HG03378 (cell line): ENCODE measurements around the gene VPS35L.

Source experiments
- ATAC-seq: cut with Tn5 transposase; IDR thresholded peaks from one replicate; pipeline ENCODE4 v1.9.1; 2021; ENCODE audit warnings: mild to moderate bottlenecking, moderate library complexity; ENCODE audit not compliant: unreplicated experiment

VPS35L gene

GRCh38 chr16:19689342-19689741 lies 133.8 kb downstream of the VPS35L start:
- no peak for ATAC-seq

GRCh38 chr16:19690196-19690595 lies 134.7 kb downstream of the VPS35L start:
- ATAC-seq: no peak

DNA sequence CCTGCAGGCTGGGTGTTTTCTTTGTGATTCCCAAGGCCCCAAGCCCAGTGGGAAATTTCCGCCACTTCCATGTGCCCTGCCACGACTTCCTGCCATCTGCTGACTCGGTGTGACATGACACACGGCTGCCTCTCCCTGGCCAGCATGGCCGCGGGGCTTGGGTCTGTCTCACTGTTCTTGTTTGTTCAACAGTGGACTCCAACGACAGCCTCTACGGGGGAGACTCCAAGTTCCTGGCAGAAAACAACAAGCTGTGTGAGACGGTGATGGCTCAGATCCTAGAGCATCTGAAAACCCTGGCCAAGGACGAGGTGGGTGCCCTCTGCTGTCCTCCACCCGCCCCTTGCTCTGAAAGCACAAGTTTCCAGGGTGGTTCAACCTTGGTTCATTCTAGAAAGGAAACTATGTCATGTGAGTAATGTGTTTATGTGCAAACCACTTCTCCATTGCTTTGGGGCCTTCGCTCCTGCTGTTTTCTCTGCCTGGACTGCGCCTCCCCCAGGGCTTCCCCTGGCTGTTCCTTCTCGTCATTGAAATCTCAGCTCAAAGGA lies 135.7 kb downstream of the VPS35L start:
- no peak for ATAC-seq

DNA sequence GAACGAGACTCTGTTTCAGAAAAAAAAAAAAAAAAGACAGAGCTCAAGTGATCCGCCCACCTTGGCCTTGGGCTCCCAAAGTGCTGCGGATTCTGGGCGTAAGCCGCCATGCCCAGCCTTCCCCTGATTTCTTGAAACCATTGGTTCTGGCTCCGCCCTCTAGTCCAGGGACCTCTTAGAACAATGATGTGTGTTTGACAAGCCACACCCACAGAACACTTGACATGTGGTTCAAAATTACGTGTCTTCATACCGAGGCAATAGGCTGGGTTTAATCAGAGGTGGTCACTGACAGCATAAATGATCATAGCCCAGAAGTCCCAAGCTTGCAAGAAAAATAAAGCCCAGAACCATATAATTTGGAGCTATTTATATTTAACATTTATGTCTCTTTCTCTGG lies 139.5 kb downstream of the VPS35L start:
- no peak for ATAC-seq

DNA sequence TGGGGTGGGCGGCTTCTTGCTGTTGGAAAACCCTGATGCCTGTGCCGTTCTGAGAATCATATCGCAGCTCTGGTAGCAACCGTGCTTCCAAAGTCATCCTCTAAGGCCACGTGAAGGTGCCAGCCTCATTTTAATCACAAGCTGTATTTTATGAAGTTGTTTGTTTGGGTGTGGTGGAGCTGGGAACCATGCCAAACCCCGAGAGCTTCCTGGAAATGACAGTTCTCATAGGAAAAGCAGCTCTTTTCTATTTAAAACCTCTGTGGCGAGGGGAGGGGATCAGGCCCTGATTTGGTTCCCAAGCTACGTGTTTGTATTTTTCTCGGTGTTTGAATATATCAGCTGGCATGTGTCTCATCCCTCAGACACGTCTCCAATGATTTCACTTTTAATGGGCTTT lies 140.8 kb downstream of the VPS35L start:
- no peak for ATAC-seq

DNA sequence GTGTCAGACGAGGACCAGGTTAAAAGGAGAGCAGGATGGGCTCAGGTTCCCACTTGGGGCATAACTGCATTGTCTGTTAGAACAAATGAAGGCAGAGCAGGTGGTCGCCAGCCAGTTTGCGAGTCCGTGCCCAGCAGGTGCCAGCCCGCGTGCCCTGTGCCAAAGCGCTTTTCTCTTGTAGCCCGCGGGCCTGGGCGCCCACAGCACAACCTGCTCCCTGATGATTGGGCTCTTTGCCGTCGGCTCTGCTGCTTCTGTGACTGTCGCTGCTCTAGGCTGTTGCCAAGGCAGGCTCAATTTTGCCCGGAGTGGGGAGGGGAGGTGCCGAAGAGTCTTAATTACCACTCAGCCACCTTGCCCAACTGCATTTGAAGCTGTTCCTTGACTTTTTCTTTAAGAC lies 141.5 kb downstream of the VPS35L start:
- ATAC-seq: no peak

GRCh38 chr16:19697756-19698318 lies 142.3 kb downstream of the VPS35L start:
- no peak for ATAC-seq

DNA sequence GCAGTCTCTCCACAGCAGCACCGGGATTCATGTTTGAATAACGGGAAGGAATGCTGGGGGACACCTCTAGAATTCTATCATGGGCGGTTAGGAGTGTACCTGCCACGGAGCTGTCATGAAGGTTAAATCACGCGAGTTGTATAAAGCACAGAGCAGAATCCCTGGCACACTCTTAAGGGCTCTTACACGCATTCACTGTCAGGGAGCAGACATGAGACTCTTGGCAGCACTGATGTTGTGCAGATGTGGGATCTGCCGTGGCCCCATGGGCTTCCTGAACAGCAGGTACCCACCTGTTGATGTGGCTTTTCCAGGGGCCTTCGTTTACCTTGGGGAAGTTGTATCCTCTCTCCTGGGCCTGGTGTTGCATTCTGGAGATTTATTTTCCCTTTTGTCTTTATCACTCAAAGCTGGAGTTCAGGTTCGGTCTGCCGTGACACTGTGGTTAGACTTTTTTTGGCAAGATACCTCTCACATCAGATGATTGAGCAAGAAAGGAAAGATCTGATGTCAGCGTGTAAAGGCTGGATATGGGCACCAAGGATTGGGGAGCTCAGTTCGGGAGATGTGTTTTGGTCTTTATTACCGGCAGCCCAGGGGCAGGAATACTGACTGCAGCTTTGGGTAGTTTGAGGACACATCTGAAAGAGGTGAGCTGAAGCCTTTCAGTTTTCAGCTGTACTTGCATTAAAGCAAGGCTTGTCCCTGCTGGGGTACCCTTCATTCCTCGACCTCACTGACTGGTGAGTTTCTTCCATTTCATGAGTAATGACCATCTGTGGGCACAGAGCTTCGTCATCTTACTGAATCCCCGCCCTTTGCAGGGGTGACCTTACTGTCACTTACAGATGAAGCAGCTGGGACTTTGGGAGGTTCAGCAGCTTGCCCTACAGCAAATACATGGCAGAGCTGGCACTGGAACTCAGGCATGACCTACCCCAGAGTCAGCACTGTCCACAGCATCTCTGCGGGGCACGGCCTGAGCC lies 143.3 kb downstream of the VPS35L start:
- no peak for ATAC-seq

- no peak for ATAC-seq
These were observed 144.0 kb downstream of the VPS35L start for GRCh38 chr16:19699472-19699871.

- ATAC-seq: no peak
These were observed 144.8 kb downstream of the VPS35L start for GRCh38 chr16:19700319-19700781.

DNA sequence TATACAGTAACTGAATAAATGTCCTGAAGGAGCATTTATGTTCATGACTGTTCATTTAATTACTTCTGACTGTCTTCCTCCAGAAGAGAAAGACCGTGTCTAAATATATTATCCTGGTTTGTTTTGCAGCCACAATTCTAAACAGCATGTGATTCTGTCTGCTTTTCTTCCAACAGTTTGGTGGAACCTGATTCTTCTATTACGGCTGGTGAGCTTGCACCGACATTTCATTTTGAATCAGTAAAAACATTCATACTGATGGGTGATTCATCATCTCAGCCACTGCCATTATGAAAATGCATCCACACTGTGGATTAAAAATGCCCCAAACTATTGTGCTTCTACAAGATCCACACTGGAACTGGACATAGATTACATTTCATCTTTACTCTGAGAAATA lies 145.6 kb downstream of the VPS35L start:
- no peak for ATAC-seq

GRCh38 chr16:19703172-19703889 lies 147.8 kb downstream of the VPS35L start:
- no peak for ATAC-seq

DNA sequence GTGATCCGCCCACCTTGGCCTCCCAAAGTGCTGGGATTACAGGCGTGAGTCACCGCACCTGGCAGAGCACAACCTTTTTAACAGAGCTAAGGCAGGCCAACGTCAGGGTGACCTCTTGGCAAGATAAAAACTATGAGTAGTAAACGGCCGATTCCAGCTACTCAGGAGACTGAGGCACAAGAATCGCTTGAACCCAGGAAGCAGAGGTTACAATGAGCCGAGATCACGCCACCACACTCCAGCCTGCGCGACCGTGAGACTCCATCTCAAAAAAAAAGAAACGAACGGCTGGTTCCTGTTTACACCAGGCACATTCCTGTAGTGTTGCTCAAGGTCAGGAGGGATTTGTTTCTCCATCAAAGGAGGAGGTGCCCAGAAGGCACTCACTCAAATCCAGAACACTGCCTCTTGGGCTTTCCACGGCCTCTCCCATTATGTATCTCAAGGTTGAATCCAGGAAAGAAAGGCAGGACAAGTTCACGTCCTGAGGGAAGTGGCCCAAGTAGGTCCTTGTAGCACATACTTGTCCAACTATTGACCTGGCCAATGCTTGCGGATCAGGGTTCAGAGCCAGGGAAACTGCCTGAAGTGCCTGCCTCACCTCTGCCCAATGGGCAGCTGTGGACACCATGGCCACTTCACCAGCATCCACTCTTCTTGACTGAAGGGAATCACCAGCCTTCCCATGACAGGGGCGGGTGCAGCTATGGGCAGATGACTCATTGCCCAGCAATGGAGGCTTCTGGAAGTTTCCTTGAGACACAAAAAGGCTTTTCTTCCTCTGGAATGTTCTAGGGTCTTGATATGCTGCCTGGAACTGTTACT lies 149.0 kb downstream of the VPS35L start:
- no peak for ATAC-seq

GRCh38 chr16:19705146-19705501 lies 149.6 kb downstream of the VPS35L start:
- no peak for ATAC-seq

DNA sequence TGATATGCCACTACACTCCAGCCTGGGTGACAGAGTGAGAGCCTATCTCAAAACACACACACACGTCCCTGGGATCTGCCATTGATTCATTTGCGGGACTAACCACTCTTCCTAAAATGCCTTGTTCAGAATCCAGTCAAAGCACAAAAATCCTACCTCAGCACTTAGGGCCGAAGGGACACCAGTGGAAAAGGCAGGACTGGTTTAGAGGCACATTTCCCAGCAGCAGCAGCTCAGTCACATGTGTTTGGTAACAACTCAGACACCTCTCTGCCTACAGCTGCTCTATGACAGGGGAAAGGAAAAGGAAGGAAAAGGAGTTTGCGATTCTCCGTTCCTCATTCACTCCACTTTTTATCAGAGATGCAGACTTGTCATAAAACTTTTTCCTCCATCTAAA lies 150.3 kb downstream of the VPS35L start:
- no peak for ATAC-seq

DNA sequence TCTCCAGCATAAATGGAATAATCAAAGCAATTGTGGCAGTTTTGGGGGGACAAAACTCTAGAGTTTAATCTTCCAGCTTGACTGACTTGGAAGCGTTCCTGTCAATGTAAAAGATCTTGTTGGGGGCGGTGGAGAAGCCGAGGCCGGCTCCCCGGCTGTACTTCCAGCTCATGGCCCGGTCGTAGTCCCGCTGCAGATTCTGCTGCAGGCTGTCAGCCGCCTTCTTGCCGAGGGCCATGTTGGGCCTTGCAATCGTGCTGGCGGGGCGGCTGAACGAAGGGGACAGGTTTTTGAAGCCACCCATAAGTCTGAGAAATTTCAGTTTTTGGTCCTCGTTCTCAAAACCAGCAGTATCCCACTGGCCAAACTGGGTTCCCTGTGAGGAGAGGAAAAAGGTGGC lies 151.3 kb downstream of the VPS35L start:
- ATAC-seq: no peak

- no peak for ATAC-seq
These were observed 152.2 kb downstream of the VPS35L start for GRCh38 chr16:19707569-19708295.

DNA sequence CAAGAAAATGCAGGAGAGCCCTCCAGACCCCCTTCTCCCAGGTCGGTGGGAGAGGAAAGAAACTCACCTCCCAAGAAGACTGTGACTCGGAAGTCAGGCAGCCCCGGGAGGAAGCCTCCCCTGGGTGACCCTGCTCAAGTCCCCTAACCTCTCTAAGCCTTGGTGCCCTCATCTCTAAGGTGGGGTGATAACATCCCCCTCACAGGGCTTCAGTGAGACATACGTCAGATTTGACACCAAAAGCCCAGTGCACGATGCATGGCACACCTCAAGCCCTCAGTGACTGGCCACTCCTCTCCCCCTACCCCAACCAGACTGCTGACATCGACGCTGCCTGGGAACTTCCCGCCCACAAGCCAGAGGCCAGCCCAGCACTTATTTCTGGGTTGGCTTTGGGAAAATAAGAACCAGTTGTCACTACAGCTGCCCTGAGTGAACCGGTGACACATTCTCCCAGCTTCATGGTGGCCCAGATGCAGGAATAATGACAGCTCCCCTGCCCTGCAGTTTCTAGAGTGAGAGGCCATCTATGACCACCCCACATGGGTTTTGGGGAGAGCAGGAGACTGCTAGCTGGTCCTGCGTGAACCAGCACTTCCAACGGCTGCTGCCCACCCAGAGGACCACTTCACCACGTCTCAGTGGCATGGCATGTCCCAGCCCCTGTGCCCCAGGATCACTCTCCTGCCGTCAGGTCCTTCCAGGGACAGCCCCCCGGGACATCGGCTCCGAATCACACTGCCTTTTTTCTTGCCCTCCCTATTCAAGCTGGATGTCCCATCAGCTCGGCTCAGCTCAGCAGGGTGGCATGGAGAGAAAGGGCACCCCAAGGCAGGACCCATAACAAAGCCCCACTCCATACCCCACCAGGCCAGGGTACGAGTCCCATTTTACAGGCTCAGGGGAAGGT lies 153.0 kb downstream of the VPS35L start:
- ATAC-seq: no peak
